22Rv1 (cell line): ENCODE data around the gene FASTK.

ENCODE experiments used
- CTCF ChIP-seq: fragments of 450-650 bp; IDR thresholded peaks from 2 replicates; pipeline ENCODE4 v1.5.1; 2017; ENCODE audit warnings: mild to moderate bottlenecking
- ZFX ChIP-seq: fragments of 450-650 bp; IDR thresholded peaks from 2 replicates; pipeline ENCODE4 v1.6.1; 2017; ENCODE audit warnings: antibody characterized with exemption, borderline replicate concordance

GRCh38 chr7:151118108-151119054, 37.8 kb upstream of the FASTK start:
- TF ChIP-seq CTCF (no peak), ZFX (no peak)
